Thyroid gland (tissue), 4 donors: ENCODE results near the gene TBX3. TPM values are rescaled to one million over a fixed set of nuclear protein-coding genes. Genes with fewer than 3 reads are reported as not detected.

Experiments
- DNase-seq, 2 donors: peaks; one replicate each; pipeline ENCODE4 v3.0.0-alpha.2; 2019
- H3K27ac ChIP-seq, 3 donors: fragments of 200-600 bp; sonication (generic); 1 replicate in 2 of 3; 2 replicates in 1 of 3; pipeline ENCODE4 v1.5.1; 2016 to 2019; ENCODE audit warnings: mild to moderate bottlenecking in 1 of 3, moderate library complexity in 1 of 3
- H3K27me3 ChIP-seq: fragments of 200-600 bp; sonication (generic); one replicate; pipeline ENCODE4 v1.5.1; 2019
- H3K36me3 ChIP-seq, 2 donors: fragments of 200-600 bp; sonication (generic); one replicate each; pipeline ENCODE4 v1.5.1; 2016 to 2019
- H3K4me1 ChIP-seq, 2 donors: fragments of 200-600 bp; sonication (generic); one replicate each; pipeline ENCODE4 v1.5.1; 2017 to 2019
- H3K4me3 ChIP-seq, 3 donors: fragments of 200-600 bp; sonication (generic); replicated peaks in 1 of 3; 1 replicate in 2 of 3; 2 replicates in 1 of 3; pipeline ENCODE4 v1.5.1; 2016; ENCODE audit warnings: mild to moderate bottlenecking in 1 of 3
- H3K9me3 ChIP-seq: fragments of 200-600 bp; sonication (generic); one replicate; pipeline ENCODE4 v1.5.1; 2017
- CTCF ChIP-seq, 6 experiments: fragments of 200-600 bp in 3 of 6; fragments of 450-650 bp in 3 of 6; sonication (generic) in 3 of 6; IDR thresholded peaks; one replicate each; pipeline ENCODE4 v1.5.1; 2016 to 2019; ENCODE audit warnings: antibody characterized with exemption in 6 of 6, mild to moderate bottlenecking in 2 of 6, inconsistent platforms in 1 of 6, moderate library complexity in 1 of 6
- POLR2A ChIP-seq, 2 donors: fragments of 450-650 bp; IDR thresholded peaks; one replicate each; pipeline ENCODE4 v1.6.1; 2017; ENCODE audit warnings: antibody characterized with exemption in 2 of 2, mild to moderate bottlenecking in 2 of 2, moderate library complexity in 1 of 2
- WGBS, 2 donors: methylation state at CpG; one replicate each; pipeline ENCODE4 v1.1.5; 2017; 5-methylcytosine and 5-hydroxymethylcytosine counted together
- intact Hi-C: fragments of 100-400 bp; cut with DNase I; formaldehyde crosslinking; loops from one replicate; pipeline ENCODE4 v1.15.1; 2023
- total RNA-seq, 4 donors: library from RNA; depleted of rRNA; stranded (reverse); fragments of >200 nt; gene quantifications; one replicate each; pipeline ENCODE4 v1.2.3, GENCODE V29; 2016

Gene TBX3
- total RNA-seq, 4 donors from 2014 or later: 104 to 258 (median 192) TPM

GRCh38 chr12:114673169-114673833 is 10.7 kb downstream of the TBX3 start:
- H3K4me3 ChIP-seq: peak overlapping the region; percentile 2 to 36 (median 19)
- H3K27me3 ChIP-seq: no peaks in the 10 kb centered on the region
- TF ChIP-seq CTCF (IDR thresholded peaks at IDR 0.05) (no peak), POLR2A (IDR thresholded peaks at IDR 0.05) (peak in 1 of 2 donors; percentile 83)
- peaks cover 20 to 40% of the 10 kb centered on the region in 2 donors for H3K4me1 ChIP-seq
- H3K9me3 ChIP-seq: no peaks in the 10 kb centered on the region
- peaks cover 25 to 31% of the 10 kb centered on the region in 2 donors for H3K36me3 ChIP-seq
- intact Hi-C loops: no loop called here
- peak overlapping the region; percentile 92 to 99 (median 99) for H3K27ac ChIP-seq
- WGBS, 2 donors: 17 to 22% methylated on average over 10 of the region's 10 CpGs
- DNase-seq: peak; percentile 68 to 77

GRCh38 chr12:114672817-114673168 is 11.2 kb downstream of the TBX3 start:
- no peak for TF ChIP-seq CTCF (IDR thresholded peaks at IDR 0.05)
- TF ChIP-seq POLR2A (IDR thresholded peaks at IDR 0.05): no peak
- Histone ChIP-seq H3K4me3 (peak overlapping the region in 2 of 3 donors; percentile 10 to 36), H3K27ac (peak overlapping the region; percentile 92 to 99 (median 99)), H3K27me3 (no peaks in the 10 kb centered on the region), H3K9me3 (no peaks in the 10 kb centered on the region), H3K4me1 (peaks cover 22 to 35% of the 10 kb centered on the region in 2 donors), H3K36me3 (peaks cover 25 to 31% of the 10 kb centered on the region in 2 donors)
- no peak for DNase-seq
- WGBS, 2 donors: 26 to 28% methylated on average over 4 of the region's 4 CpGs
- intact Hi-C loops: no loop called here

- TF ChIP-seq CTCF (IDR thresholded peaks at IDR 0.05): no peak
- peak in 1 of 2 donors; percentile 59 for TF ChIP-seq POLR2A (IDR thresholded peaks at IDR 0.05)
- Histone ChIP-seq H3K27me3 (no peaks in the 10 kb centered on the region), H3K4me3 (peak overlapping the region; percentile 21 to 36 (median 36)), H3K36me3 (peaks cover 24 to 27% of the 10 kb centered on the region in 2 donors), H3K4me1 (peaks cover 23 to 31% of the 10 kb centered on the region in 2 donors), H3K9me3 (no peaks in the 10 kb centered on the region), H3K27ac (peak overlapping the region; percentile 92 to 99 (median 99))
- 13 to 35% methylated on average over 31 to 52 of the region's 61 CpGs for WGBS, 2 donors
- DNase-seq: peak; percentile 64 to 71
- intact Hi-C loops: no loop called here
These were observed 12.2 kb downstream of the TBX3 start for GRCh38 chr12:114671443-114672411.

- Histone ChIP-seq H3K27me3 (no peaks in the 10 kb centered on the region), H3K4me3 (peak overlapping the region in 1 of 3 donors; percentile 21), H3K9me3 (no peaks in the 10 kb centered on the region), H3K27ac (peak overlapping the region; percentile 92 to 99 (median 99)), H3K4me1 (peaks cover 17 to 27% of the 10 kb centered on the region in 2 donors), H3K36me3 (peaks cover 17 to 27% of the 10 kb centered on the region in 2 donors)
- no peak for DNase-seq
- TF ChIP-seq CTCF (IDR thresholded peaks at IDR 0.05) (no peak), POLR2A (IDR thresholded peaks at IDR 0.05) (no peak)
- whole genome bisulfite sequencing, 2 donors: 17 to 22% methylated on average over 4 of the region's 4 CpGs
- intact Hi-C loops: no loop called here
These were observed 12.9 kb downstream of the TBX3 start for GRCh38 chr12:114671066-114671442.
